ENCODE results near the gene BET1.
"Not testable (repeated sequence)": the region's sequence is repeated elsewhere in the genome, so short reads cannot be mapped to it uniquely, and the experiment has no call there.

BET1 gene

DNA sequence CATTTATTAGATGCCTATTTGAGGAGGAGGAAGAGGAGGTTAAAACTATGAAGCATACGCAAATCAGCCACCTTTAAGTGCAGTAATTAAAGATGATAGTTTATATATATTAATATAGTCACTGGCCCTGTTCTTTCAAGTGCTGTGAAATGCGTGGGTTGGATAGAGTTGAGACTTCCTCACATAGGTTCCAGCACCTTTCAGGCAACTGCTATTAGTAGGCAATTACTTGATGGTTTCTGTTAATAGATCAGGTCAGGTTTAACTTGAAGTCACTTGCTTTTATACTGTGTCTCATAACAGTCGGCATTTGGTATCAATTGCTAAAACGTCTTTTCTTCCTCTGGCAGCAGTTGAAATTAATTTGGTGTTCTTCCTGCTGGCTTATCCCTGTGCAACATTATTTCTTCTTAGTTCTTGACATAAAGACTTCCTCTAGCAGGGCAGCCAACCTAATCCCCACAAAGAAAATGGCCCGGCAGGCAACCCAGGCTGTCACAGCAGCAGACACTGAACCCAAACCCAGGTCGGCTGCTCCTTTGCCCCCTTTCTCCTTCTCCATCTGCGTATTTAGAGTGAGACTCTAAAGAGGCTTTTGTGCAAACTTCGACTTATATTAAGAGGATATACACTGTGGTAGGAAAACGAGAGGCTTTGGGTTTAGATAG is 35.3 kb upstream of the BET1 start:
- DNase-seq (no peak), ATAC-seq (replicated peaks) (no peak)
- Mint-ChIP-seq H3K9me3 (no peaks in the 10 kb centered on the region), H3K36me3 (ENCODE audit: insufficient read depth) (no peaks in the 10 kb centered on the region), H3K27me3 (peaks cover 28 to 31% of the 10 kb centered on the region in 2 donors), H3K4me3 (no peak overlapping the region), H3K27ac (no peak overlapping the region), H3K4me1 (ENCODE audit: low read depth in 2 of 2) (no peaks in the 10 kb centered on the region)

DNA sequence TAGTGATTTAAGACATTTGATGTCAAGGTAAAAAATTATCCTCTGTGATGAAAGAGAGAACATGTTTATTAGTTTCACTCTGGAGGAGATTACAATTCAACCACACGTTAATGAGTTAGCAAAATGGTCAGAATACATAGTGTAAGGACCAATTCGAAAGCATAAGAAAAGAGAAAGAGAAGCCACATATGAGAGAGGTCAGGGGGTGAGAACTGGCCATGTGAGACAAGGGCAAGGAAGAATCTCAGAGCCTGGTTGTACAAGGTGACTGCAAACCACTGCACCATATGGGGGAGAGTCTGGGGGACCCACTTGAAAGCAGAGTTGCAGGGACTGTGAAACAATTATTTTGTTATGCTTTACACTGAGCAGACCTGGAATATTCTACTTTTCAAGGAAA is 27.7 kb upstream of the BET1 start:
- no peak overlapping the region for H3K27ac Mint-ChIP-seq
- H3K4me3 Mint-ChIP-seq: no peak overlapping the region

DNA sequence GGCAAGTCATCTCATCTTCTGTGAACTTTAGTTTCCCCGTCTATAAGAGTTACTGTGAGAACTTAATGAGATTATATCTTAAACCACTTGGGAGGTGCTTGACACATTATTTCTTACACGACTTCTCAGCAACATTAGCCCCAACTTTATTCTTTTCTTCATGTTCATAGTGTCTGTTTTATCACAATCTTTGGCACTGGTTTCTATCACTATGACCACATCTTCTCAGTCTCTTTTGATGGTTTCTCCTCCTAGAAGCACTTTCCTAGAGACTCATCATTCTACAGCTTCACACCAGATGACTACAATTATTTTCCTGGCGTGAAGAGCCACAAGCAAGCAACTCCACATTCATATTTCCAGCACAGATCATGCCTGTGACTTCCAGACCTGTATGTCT is 26.5 kb upstream of the BET1 start:
- Mint-ChIP-seq H3K36me3 (ENCODE audit: insufficient read depth) (no peaks in the 10 kb centered on the region), H3K9me3 (no peaks in the 10 kb centered on the region), H3K27me3 (peaks cover 13 to 38% of the 10 kb centered on the region in 2 donors), H3K27ac (no peak overlapping the region), H3K4me3 (no peak overlapping the region), H3K4me1 (ENCODE audit: low read depth in 2 of 2) (no peaks in the 10 kb centered on the region)
- ATAC-seq (replicated peaks) (peak; percentile 27), DNase-seq (no peak)

More for the DNA sequence above, 27.7 kb upstream of the BET1 start:
- Mint-ChIP-seq H3K9me3 (no peaks in the 10 kb centered on the region), H3K4me1 (ENCODE audit: low read depth in 2 of 2) (no peaks in the 10 kb centered on the region), H3K27me3 (peaks cover 13 to 33% of the 10 kb centered on the region in 2 donors), H3K36me3 (ENCODE audit: insufficient read depth) (no peaks in the 10 kb centered on the region)
- no peak for DNase-seq
- ATAC-seq (replicated peaks): no peak

DNA sequence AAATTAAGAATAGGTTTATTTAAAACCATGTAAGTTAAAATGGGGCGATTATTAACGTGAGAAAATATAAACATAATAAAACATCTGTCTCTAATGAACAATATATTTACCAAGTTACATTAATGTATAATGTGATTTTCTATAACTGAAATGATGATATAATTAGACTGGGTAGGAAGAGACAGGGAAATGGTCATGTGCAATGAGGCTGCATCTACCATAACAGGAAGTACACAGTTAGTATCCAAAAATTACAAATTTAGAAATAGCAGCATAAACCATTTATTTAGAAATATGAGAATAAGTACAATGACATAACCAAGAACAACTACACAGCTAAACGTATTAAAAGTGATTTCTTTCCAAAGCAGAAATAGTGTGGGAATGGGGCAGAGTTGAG is 25.8 kb upstream of the BET1 start:
- Mint-ChIP-seq H3K27me3 (peaks cover 13 to 38% of the 10 kb centered on the region in 2 donors), H3K9me3 (no peaks in the 10 kb centered on the region), H3K27ac (no peak overlapping the region), H3K4me3 (no peak overlapping the region), H3K4me1 (ENCODE audit: low read depth in 2 of 2) (no peaks in the 10 kb centered on the region), H3K36me3 (ENCODE audit: insufficient read depth) (no peaks in the 10 kb centered on the region)
- no peak for DNase-seq
- no peak for ATAC-seq (replicated peaks)

DNA sequence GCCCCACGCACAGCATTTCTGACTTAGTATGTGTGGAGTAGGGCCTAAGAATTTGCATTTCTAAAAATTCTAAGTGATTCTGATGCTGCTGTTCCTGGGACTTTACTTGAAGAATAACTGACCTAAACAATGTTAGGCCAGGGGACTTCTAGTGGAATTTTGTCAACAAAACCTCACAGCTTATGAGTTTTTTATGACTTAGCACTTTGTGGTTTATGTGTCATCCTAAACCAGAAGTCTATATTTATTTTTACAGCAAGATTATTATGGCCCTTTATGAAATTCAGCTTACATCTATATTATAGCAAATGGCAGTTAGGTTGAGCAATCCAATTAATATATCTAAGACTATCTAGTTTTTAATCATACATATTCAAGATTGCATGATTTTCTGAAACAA is 24.6 kb upstream of the BET1 start:
- H3K27me3 Mint-ChIP-seq: peaks cover 13 to 33% of the 10 kb centered on the region in 2 donors
- no peak overlapping the region for H3K4me3 Mint-ChIP-seq
- no peaks in the 10 kb centered on the region for H3K4me1 Mint-ChIP-seq (ENCODE audit: low read depth in 2 of 2)
- H3K36me3 Mint-ChIP-seq (ENCODE audit: insufficient read depth): no peaks in the 10 kb centered on the region
- DNase-seq (no peak), ATAC-seq (replicated peaks) (no peak)
- H3K27ac Mint-ChIP-seq: no peak overlapping the region
- H3K9me3 Mint-ChIP-seq: no peaks in the 10 kb centered on the region

DNA sequence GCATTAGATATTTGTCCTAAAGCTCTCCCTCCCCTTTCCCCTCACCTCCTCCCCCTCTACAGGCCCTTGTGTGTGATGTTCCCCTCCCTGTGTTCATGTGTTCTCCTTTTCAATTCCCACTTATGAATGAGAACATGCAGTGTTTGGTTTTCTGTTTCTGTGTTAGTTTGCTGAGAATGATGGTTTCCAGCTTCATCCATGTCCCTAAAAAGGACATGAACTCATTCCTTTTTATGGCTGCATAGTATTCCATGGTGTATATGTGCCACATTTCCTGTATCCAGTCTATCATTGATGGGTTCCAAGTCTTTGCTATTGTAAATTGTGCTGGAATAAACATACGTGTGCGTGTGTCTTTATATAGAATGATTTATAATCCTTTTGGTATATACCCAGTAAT is 22.5 kb upstream of the BET1 start:
- peaks cover 4 to 30% of the 10 kb centered on the region in 2 donors for H3K27me3 Mint-ChIP-seq
- DNase-seq; H3K36me3 Mint-ChIP-seq (ENCODE audit: insufficient read depth); H3K4me1 Mint-ChIP-seq (ENCODE audit: low read depth in 2 of 2); ATAC-seq (replicated peaks); H3K9me3 Mint-ChIP-seq; H3K27ac Mint-ChIP-seq; H3K4me3 Mint-ChIP-seq: not testable (repeated sequence)

DNA sequence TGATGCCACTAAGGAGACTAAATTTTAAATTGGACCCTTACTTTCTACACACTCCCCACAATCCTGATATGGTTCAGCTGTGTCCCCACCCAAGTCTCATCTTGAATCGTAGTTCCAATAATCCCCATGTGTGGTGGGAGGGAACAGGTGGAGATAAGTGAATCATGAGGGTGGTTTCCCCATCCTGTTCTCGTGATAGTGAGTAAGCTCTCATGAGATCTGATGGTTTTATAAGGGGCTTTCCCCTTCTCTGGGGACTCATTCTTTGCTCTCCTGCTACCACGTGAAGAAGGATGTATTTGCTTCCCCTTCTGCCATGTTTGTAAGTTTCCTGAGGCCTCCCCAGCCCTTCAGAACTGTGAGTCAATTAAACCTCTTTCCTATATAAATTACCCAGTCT is 18.4 kb upstream of the BET1 start:
- DNase-seq: no peak
- Mint-ChIP-seq H3K27me3 (peaks cover 12 to 26% of the 10 kb centered on the region in 2 donors), H3K27ac (no peak overlapping the region), H3K4me3 (no peak overlapping the region), H3K4me1 (ENCODE audit: low read depth in 2 of 2) (no peaks in the 10 kb centered on the region), H3K36me3 (ENCODE audit: insufficient read depth) (no peaks in the 10 kb centered on the region), H3K9me3 (no peaks in the 10 kb centered on the region)
- no peak for ATAC-seq (replicated peaks)

DNA sequence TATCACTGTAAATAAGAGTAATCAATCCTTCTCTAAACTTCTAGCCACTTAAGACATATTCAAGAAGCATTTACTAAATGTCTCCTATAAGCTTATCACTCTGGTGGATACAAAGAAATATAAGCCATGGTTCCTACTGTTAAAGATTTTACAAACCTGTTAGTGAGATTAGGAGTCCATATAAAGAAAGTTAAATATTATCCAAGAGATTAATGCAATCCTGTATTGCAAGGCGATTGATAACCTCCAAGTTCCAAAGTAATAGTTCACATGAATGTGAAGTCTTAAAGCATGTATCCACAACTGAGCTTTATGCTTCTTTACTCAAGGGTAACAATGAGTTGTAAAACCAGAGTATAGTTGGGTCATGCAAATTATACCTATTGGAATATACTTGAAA is 12.6 kb upstream of the BET1 start:
- H3K4me3 Mint-ChIP-seq: no peak overlapping the region
- H3K27me3 Mint-ChIP-seq: peaks cover 19 to 34% of the 10 kb centered on the region in 2 donors
- DNase-seq (no peak), ATAC-seq (replicated peaks) (no peak)
- no peaks in the 10 kb centered on the region for H3K36me3 Mint-ChIP-seq (ENCODE audit: insufficient read depth)
- H3K27ac Mint-ChIP-seq: no peak overlapping the region
- H3K9me3 Mint-ChIP-seq: no peaks in the 10 kb centered on the region
- no peaks in the 10 kb centered on the region for H3K4me1 Mint-ChIP-seq (ENCODE audit: low read depth in 2 of 2)

DNA sequence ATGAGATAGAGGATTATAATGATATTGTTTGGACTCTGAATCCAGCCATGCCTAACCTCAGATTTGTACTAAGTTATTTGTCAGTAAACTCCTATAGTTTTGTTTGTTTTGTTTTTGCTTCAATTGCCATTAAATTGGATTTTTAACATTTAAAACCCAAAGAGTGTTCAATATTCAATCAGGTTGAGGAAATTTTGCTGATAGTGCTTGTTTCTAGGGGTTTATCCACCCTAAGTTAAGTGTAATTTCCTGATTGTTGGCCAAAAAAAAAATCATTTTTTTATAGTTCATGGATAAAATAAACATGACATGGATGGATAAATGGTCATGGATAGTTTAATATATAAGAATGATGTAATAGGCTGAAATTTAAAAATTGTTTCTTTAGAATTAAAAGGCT is 11.4 kb upstream of the BET1 start:
- H3K36me3 Mint-ChIP-seq (ENCODE audit: insufficient read depth): no peaks in the 10 kb centered on the region
- DNase-seq (no peak), ATAC-seq (replicated peaks) (no peak)
- H3K4me3 Mint-ChIP-seq: no peak overlapping the region
- no peaks in the 10 kb centered on the region for H3K4me1 Mint-ChIP-seq (ENCODE audit: low read depth in 2 of 2)
- peaks cover 19 to 34% of the 10 kb centered on the region in 2 donors for H3K27me3 Mint-ChIP-seq
- no peaks in the 10 kb centered on the region for H3K9me3 Mint-ChIP-seq
- no peak overlapping the region for H3K27ac Mint-ChIP-seq

DNA sequence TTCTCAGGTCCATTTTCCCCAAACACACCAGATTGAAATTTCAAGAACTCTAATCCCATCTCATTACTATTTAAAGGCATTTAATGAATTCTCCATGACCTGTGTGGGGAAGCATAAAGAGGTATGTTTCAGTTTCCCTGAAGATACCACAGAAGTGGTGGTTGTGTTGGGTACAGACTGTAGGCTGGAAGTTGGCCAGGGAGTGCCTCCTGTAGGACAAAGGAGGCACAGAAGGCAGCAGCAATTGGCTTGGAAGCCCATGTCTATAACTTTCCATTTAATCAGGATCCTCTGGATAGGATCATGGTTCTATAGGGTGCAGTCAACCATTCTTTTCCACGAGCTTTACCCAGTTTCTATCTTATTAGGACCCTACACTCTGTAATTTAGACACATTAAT is 8.6 kb upstream of the BET1 start:
- H3K36me3 Mint-ChIP-seq (ENCODE audit: insufficient read depth): no peaks in the 10 kb centered on the region
- ATAC-seq (replicated peaks): no peak
- H3K27me3 Mint-ChIP-seq: peaks cover 7 to 26% of the 10 kb centered on the region in 2 donors
- H3K9me3 Mint-ChIP-seq: no peaks in the 10 kb centered on the region
- no peak overlapping the region for H3K27ac Mint-ChIP-seq
- no peak overlapping the region for H3K4me3 Mint-ChIP-seq
- no peak for DNase-seq
- no peaks in the 10 kb centered on the region for H3K4me1 Mint-ChIP-seq (ENCODE audit: low read depth in 2 of 2)

DNA sequence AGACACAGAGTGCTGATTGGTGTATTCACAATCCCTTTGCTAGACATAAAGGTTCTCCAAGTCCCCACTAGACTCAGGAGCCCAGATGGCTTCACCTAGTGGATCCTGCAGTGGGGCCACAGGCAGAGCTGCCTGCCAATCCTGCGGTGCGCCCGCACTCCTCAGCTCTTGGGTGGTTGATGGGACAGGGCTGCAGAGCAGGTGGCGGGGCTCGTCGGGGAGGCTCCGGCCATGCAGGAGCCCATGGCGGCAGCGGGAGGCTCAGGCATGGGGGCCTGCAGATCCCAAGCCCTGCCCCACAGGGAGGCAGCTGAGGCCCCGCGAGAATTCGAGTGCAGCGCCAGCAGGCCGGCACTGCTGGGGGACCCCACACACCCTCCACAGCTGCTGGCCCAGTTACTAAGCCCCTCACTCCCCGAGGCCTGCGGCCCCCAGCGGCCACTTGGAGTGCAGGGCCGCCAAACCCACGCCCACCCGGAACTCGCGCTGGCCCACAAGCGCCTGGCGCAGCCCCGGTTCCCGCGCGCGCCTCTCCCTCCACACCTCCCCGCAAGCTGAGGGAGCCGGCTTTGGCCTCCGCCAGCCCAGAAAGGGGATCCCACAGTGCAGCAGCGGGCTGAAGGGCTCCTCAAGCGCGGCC is 7.7 kb upstream of the BET1 start:
- Mint-ChIP-seq H3K27ac (no peak overlapping the region), H3K36me3 (ENCODE audit: insufficient read depth) (no peaks in the 10 kb centered on the region), H3K4me3 (no peak overlapping the region), H3K9me3 (no peaks in the 10 kb centered on the region), H3K4me1 (ENCODE audit: low read depth in 2 of 2) (no peaks in the 10 kb centered on the region), H3K27me3 (peaks cover 7 to 25% of the 10 kb centered on the region in 2 donors)
- no peak for ATAC-seq (replicated peaks)
- no peak for DNase-seq

DNA sequence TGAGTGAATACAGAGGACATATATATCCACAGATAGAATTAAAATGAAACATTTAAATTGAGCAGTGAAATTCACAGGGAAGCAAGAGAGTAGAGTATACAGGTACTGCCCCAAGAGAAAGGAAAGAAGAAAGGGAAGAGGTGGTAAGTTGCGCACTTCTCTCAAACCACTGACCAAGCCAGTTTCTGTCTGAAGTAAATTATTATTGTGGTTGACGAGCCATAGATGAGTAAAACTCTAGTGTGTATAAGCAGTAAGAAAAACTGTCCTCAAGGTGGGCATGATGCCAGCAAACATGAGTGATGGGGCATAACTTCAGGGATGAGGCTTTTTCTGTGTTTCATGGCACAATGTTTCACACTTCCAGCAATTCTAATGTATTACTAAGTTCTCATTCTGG is 4.4 kb upstream of the BET1 start:
- H3K4me3 Mint-ChIP-seq: no peak overlapping the region
- H3K36me3 Mint-ChIP-seq (ENCODE audit: insufficient read depth): peaks cover 10% of the 10 kb centered on the region
- no peak for DNase-seq
- no peak overlapping the region for H3K27ac Mint-ChIP-seq
- no peaks in the 10 kb centered on the region for H3K9me3 Mint-ChIP-seq
- no peak for ATAC-seq (replicated peaks)
- peaks cover 5% of the 10 kb centered on the region in 2 donors for H3K4me1 Mint-ChIP-seq (ENCODE audit: low read depth in 2 of 2)
- peaks cover 2 to 7% of the 10 kb centered on the region in 2 donors for H3K27me3 Mint-ChIP-seq

DNA sequence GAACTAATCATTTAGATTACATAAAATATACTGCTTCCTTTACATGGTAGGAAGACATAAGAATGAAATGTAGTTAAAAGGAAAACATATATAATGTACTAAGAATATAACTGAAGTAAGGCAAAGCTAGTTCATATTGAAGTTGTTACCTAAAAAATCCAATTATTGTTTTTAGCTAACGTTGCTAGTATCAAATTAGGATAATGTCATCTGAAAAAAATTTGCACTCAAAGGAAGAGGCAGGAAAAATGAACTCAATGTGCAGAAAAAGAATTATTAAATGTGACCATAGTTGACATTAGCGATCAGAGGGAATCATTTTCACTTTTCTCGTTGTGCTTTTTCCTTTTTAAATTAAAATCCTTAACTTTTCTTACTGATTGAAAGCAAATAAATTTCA is 1.6 kb upstream of the BET1 start:
- H3K4me1 Mint-ChIP-seq (ENCODE audit: low read depth in 2 of 2): peaks cover 18 to 27% of the 10 kb centered on the region in 2 donors
- no peaks in the 10 kb centered on the region for H3K27me3 Mint-ChIP-seq
- no peak for DNase-seq
- H3K9me3 Mint-ChIP-seq: no peaks in the 10 kb centered on the region
- no peak overlapping the region for H3K27ac Mint-ChIP-seq
- H3K4me3 Mint-ChIP-seq: no peak overlapping the region
- ATAC-seq (replicated peaks): no peak
- peaks cover 10% of the 10 kb centered on the region for H3K36me3 Mint-ChIP-seq (ENCODE audit: insufficient read depth)

DNA sequence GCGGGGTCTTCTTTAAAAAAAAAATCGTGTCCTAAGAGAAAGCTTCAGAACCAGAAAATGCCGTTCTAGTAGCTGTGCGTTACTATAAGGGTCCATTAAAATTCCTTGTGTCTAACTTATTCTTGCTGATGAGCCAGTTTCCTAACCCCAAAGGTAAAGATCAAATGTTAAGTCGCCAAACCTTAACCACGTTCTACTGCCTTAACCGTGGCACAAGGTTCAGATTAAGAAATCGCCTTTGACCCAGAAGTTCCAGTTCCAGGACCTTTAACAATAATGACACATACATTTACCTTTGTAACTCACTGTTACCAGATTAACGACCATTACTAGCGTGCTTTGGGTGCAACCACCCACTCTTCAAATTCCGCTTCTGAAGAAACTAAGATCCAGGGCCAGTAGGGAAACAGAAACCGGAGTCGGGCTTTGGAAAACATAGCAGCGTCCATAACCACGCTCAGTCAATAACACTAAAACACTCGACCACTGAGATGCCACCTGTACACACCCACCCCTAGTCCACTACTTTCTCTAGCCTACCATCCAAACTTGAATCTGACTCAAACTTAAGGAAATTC is 620 bp downstream of the BET1 start:
- H3K27ac Mint-ChIP-seq: peak overlapping the region; percentile 99 to 100
- peaks cover 21% of the 10 kb centered on the region for H3K36me3 Mint-ChIP-seq (ENCODE audit: insufficient read depth)
- peaks cover 27 to 42% of the 10 kb centered on the region in 2 donors for H3K4me1 Mint-ChIP-seq (ENCODE audit: low read depth in 2 of 2)
- ATAC-seq (replicated peaks): peak; percentile 40
- peak overlapping the region; percentile 97 to 98 for H3K4me3 Mint-ChIP-seq
- DNase-seq: no peak
- no peaks in the 10 kb centered on the region for H3K27me3 Mint-ChIP-seq
- no peaks in the 10 kb centered on the region for H3K9me3 Mint-ChIP-seq

Measured in effector memory CD8-positive, alpha-beta T cell (primary cell).